H1 (cell line): ENCODE results near the gene LTN1.

ENCODE experiments used
- CHD1 ChIP-seq: IDR thresholded peaks from 2 replicates; pipeline ENCODE4 v1.6.1; 2012; ENCODE audit warnings: low read depth, low read length, improper control_type of control experiment
- POLR2A ChIP-seq, 2 experiments: IDR thresholded peaks; 1 replicate in 1 of 2; 2 replicates in 1 of 2; pipeline ENCODE4 v1.6.1; 2011; ENCODE audit warnings: low read depth in 2 of 2, low read length in 2 of 2, mild to moderate bottlenecking in 2 of 2; ENCODE audit errors: control extremely low read depth in 1 of 2
- POLR2AphosphoS5 ChIP-seq: IDR thresholded peaks from 2 replicates; pipeline ENCODE4 v1.6.1; 2011; ENCODE audit warnings: low read depth, low read length
- TF ChIP-seq, protein P1 (sequence below), 3 experiments: IDR thresholded peaks; 1 replicate in 2 of 3; 2 replicates in 1 of 3; pipeline versions ENCODE4 v1.5.1 to v1.6.1; 2011; ENCODE audit warnings: low read length in 3 of 3, mild to moderate bottlenecking in 3 of 3, inconsistent platforms in 2 of 3, low read depth in 1 of 3, moderate library complexity in 1 of 3; ENCODE audit not compliant: insufficient read depth in 1 of 3; ENCODE audit errors: control extremely low read depth in 1 of 3

DNA sequence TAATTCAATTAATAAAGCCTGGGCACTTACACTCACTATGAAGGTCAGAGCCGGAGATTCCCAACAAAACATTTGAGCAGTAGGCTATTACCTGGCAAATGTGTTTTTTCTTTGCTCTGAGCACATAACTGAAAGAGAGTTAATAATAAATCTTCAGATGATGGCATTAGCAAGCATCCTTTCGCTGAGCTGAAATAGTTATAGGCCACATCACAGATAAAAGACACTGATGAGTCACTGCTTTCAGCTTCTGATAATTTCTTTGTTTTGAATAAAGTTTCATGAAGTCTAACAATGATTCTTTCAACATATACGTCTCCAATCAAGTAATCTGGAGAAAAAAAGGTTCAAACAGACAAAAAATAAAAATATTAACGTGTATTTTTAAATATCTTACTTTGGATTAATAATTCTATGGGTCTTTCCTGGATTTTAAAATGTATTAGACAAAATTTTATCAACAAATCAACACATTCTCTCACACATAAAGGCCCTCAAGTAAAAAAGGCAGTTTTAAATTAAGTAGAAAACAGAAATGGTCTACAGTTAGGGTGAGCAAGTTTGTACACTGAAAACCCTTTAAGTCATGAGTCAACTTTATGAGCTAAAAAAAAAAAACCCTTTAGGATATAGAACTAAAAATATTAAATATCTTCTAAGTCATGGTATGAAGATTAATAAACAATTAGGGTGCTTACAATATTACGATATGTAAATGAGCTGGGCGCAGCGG is 33.1 kb downstream of the LTN1 start:
- TF ChIP-seq CHD1 (no peak), POLR2A (IDR thresholded peaks at IDR 0.05; ENCODE audit: control extremely low read depth in 1 of 2, low read depth in 2 of 2, low read length in 2 of 2) (no peak), POLR2AphosphoS5 (no peak)
- TF ChIP-seq, protein P1, sequence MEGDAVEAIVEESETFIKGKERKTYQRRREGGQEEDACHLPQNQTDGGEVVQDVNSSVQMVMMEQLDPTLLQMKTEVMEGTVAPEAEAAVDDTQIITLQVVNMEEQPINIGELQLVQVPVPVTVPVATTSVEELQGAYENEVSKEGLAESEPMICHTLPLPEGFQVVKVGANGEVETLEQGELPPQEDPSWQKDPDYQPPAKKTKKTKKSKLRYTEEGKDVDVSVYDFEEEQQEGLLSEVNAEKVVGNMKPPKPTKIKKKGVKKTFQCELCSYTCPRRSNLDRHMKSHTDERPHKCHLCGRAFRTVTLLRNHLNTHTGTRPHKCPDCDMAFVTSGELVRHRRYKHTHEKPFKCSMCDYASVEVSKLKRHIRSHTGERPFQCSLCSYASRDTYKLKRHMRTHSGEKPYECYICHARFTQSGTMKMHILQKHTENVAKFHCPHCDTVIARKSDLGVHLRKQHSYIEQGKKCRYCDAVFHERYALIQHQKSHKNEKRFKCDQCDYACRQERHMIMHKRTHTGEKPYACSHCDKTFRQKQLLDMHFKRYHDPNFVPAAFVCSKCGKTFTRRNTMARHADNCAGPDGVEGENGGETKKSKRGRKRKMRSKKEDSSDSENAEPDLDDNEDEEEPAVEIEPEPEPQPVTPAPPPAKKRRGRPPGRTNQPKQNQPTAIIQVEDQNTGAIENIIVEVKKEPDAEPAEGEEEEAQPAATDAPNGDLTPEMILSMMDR (IDR thresholded peaks at IDR 0.05; ENCODE audit: control extremely low read depth in 1 of 3, insufficient read depth in 1 of 3, low read depth in 1 of 3, low read length in 3 of 3), result no peak
